SIG-M5 treated with dmso at 0.1 percent for 504 hours (cell line): ENCODE data around the gene FLT3LG.
"Not testable (repeated sequence)": the region's sequence is repeated elsewhere in the genome, so short reads cannot be mapped to it uniquely, and the experiment has no call there.

Source experiments
- DNase-seq: peaks from one replicate; lab custom pipeline; 2025; ENCODE audit not compliant: unreplicated experiment; lab: John Stamatoyannopoulos, UW

FLT3LG gene

DNA sequence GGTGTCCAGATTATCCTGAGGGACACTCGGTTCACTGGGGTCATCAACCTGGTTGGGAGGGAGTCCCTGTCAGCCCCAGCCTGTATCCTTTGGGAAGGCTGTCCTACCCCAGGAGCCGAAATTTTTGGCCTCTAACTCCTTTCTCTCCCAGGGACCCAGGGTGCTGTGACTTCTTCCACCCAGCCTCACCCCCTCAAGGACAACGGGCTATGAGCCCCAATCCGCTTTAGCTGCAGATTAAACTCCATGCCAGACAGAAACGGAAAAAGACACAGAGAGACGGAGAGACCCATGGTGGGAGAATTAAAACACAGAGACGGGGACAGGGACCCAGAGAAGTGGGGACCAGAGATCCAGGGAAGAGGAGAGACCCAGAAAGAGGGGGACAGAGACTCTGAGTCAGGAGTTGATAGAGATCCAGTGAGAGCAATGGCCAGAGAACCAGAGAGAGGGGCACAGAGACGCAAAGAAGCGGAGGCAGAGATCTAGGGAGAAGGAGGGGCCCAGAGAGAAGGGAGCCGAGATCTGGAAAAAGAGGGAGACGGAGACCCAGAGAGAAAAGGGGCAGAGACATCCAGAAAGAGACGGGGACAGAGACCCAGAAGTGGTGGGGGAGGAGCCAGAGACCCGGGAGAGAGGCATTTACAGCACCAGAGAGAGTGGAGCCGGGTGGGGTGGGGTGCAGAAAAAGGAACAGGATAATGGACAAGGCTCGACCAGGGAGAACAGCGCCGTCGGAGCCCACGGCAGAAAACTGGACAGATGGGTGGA, 33.4 kb upstream of the FLT3LG start:
- no peak for DNase-seq

DNA sequence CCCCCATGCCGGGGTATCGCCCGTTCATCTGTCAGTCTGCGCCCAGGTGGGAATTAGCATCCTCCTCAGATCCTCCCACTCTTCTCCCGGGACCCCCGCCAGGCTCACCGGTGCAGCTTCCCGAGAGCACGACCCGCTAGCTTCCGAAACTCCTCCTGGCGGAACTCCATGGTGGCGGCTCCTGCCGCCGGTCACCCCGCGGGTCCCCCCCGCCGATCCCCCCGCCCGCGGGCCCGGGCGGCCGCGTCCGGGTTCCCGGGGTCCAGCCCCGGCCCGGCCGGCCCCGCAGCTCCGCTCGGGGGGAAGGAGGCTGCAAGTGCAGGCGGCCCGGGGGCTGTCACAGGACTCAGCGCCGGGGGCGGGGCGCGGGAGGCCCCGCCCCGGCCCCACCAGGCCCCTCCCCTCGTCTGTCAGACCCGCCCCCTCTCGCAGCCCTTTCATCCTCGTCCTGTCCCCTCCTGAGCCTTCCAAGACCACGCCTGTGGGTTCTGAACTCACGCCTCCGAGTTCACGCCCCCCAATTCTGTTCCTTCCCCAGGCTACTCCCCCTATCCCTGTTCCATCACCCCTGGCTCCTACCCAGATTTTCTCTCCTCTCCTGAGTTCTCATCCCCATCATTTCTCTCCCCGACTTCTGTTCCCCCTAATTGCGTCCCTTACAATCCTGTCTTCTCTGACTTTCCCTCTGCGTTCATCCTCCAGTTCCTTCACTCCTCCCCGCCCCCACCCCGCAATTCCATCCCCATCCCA, 32.6 kb upstream of the FLT3LG start, which contains the start of gene SLC17A7:
SLC17A7 (minus strand) TSS at position 318 of the 750 bp plus-strand sequence; CDS start at position 170, 148 bp downstream.
- DNase-seq: no peak

DNA sequence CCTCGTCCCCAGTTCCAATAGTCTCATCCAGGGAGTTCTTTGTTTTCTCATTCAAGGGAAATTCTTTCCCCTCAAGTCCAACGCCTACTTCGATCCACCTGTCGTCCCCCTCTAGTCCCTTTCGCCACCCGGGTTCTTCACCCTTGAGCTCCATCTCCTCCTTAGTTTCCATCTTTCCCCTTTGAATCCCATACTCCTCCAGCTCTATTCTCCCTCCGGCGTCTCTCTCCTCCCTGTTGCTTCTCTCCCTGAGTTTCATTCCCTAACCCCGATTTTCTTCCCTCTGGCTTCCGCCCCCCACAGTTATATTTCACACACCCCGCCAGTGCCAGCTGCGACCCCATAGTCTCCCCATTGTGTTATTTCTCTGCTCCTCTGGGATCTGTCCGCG, 32.1 kb upstream of the FLT3LG start:
- DNase-seq: no peak

DNA sequence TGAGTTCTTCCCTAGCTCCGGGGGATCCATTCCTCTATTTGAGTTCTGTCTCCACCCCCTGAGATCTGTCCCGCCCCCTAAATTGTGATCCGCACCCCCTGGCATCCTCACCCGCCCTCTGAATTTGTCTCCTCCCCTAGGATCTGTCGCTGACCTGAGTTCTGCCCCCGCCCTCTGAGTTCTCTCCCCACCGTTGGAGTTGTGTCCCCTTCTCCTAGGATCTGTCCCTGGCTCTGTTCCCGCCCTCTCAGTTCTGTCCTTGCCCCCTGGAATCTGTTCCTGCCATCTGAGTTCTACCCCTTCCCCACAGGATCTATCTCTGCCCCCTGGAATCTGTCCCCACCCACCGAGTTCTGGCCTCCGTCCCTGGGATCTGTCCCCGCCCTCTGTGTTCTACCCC, 31.7 kb upstream of the FLT3LG start:
- DNase-seq: no peak

DNA sequence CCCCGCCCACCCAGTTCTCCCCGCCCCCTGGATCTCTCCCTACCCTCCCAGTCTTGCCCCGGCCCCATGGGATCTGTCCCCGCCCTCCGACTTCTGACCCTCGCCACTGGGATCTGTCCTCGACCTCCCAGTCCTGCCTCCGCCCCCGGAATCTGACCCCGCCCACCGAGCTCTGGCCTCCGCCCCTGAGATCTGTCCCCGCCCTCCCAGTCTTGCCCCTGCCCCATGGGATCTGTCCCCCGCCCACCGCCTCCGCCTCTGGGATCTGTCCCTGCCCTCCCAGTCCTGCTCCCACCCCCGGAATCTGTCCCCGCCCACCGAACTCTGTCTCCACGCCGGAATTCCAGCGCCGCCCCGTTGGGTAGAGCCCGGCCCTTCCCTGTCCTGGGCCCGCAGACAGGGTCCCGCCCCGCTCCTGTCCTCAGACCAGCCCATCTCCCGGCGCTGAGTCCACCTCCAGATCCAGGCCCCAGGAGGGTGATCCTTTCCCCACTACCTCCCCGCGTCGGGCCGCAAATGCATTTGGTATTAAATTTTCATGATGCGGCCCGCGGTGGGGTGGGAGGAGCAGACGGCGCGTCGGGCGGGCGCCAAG, 31.1 kb upstream of the FLT3LG start:
- DNase-seq: peak; percentile 58

DNA sequence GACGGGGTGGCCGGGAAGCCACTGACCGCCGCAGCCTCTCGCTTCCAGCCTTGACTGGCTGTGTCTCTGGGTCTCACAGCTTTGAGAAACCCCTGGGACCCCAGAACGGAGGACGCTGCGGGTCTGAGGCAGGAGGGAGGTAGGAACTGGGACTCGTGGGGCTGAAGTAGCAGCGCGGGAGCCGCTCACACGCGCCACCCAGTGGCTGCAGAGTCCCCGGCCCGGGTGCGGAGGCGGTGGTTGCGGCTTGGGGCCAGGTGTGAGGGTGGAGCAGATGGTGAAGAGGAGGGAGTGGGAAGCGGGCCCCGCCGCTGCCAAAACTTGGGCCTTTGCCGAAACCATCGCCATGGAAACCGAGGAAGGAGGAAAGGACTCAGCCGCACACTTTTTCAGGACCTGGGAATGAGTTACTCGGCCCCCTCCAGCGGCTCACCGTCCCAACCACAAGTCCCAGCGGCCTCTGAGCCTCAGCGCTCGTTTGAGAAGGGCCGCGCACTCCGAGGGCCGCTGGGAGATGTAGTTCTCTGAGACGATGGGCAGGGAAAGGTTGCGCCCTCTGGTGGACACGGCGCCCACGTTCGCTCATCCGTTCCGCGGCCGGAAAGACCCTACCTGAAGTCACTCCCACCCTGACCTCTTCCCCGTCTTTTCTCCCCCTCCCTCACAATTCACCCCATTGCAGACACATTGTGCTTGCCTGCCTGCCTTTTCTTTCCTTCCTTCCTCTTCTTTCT, 30.5 kb upstream of the FLT3LG start:
- DNase-seq: peak; percentile 93

DNA sequence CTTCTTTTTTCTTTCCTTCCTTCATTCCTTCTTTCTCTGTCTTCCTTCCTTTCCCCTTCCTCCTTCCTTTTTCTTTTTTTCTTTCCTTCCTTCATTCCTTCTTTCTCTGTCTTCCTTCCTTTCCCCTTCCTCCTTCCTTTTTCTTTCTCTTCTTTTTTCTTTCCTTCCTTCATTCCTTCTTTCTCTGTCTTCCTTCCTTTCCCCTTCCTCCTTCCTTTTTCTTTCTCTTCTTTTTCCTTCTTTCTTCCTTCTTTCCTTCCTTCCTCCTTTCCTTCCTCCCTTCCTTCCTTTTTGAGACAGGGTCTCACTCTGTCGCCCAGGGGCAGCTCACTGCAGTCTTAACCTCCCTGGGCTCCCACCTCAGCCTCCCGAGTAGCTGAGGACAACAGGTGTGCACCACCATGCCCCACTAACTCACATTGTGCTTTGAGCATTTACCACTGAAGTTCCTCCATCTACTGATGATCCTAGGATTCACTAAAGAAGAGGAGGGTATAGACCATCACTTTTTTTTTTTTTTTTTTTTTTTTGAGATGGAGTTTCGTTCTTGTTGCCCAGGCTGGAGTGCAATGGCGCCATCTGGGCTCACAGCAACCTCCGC, 29.8 kb upstream of the FLT3LG start:
- not testable (repeated sequence) for DNase-seq

DNA sequence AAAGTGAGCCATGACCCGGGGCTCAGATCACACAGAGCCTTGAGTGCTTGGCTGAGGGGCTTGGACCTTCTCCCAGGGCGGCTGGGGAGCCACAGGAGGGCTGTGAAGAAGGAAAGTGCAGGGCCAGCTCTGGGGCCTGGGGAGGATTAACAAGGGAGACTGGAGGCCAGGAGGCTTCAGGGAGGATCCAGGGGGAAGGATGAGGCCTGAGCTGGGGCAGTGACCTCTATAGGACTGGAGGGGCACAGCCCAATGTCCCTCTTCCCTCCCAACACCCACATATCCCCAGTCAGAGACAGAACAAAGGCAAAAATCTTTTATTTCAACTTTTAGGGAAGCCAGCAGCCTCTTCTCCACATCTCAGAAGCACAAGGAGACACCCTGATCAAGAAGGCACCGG, 28.0 kb upstream of the FLT3LG start:
- no peak for DNase-seq

DNA sequence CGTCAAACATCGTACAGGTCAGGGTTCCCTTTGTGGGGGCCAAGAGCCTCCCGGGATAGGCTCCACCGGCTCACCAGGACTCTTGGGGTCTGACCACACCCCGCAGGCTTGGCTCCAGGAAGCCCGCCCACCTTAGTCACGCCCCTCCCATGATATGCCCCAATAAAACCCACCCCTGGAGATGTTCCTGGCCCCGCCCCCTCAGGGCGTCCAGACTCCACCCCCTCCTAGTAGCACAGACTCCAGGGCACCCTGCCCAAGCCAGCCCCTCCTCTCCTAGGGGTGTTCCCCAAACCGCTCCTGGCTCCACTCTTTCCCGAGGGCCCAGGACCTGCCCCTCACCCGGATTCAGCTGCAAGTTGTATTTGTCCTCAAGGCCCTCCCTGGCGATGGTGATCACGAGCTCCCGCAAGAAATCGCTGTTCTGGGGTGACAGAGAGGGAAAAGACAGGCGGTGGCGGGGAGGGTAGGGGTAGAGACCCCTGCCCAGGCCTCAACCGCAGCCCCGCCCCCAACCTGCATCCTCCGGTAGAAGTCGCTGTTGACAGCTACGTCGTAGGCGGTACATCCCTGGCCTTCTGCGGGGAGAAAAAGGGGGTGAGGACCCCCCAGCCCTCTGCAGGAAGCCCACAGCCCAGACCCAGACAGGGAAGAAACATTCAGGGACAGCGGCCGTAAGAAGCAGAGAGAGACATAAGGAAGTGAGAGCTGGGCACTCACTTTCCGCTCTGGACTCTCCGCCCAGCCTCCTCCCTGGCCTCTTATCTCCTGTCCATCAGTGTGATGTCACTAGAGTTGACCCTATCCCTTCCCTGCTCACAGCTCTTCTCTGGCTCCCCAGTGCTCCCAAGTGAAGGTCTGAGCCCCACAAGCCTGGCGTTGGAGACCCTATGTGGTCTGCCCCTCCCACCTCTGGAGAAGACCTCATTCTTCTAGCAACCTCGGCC, 26.3 kb upstream of the FLT3LG start:
- no peak for DNase-seq

DNA sequence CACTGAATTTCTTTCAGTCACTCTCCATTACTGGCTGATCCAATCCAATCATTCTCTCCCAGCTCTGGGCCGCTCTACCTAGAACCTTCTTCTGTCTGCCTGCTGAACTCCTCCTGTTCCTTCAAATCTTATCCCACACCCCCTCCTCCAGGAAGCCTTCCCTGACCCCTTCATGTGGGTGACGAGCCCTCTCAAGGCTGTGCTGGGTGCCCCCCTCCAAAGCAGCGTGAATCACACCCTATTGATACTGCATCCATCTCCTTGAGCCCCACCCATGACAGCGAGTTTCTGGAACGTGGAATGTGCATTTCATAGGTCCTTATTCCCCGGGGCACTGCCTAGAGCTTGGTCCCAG, 25.6 kb upstream of the FLT3LG start:
- DNase-seq: no peak

DNA sequence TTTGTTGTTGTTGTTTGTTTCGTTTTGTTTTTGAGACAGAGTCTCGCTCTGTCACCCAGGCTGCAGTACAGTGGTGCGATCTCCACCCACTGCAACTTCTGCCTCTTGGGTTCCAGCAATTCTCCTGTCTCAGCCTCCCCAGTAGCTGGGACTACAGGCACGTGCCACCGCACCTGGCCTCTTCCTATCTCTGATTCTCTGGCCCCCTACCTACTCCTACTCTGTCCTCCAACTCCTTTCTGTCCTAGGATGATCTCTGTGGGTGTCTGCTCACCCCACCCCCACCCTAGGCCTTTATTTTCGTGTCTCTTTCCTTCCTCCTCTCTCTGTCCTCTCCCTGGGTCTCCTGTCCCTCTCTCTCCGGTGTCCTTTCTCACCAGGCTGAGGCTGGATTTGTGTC, 23.6 kb upstream of the FLT3LG start:
- no peak for DNase-seq

DNA sequence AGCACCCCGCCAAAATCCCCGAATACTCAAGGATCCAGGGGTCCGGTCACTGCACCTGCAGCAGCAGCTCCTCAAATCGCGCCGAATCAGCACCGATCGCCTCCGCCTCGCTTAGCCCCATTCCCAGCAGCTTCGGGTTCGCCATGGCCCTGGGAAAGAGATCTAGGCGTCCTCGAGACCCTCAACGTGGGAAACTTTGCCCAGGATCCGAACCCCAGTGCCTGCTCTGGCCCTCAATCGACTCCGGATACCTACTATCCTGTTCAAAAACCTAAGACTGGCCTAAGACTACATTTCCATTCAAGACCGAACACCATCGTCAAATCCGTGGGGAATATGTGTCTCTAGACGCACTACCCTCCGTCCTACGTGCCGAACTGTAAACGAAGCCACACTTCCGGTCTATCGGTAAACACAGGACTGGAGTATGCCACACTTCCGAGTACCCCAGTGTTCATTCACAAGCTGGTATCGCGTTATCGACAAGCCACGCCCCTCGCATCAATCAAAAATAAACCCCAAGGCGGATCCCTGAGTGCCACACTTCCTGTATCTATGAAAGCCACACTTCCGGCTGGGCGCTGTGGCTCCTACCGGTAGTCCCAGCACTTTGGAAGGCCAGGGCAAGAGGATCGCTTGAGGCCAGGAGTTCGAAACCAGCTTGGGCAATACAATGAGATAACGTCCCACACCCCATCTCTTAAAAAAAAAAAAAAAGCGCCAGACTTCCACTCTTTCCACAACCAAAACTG, 22.4 kb upstream of the FLT3LG start, which contains the start of gene PIH1D1:
PIH1D1 (minus strand) TSS at position 385 of the 752 bp plus-strand sequence; CDS start at position 145, 240 bp downstream.
- peak; percentile 100 for DNase-seq

DNA sequence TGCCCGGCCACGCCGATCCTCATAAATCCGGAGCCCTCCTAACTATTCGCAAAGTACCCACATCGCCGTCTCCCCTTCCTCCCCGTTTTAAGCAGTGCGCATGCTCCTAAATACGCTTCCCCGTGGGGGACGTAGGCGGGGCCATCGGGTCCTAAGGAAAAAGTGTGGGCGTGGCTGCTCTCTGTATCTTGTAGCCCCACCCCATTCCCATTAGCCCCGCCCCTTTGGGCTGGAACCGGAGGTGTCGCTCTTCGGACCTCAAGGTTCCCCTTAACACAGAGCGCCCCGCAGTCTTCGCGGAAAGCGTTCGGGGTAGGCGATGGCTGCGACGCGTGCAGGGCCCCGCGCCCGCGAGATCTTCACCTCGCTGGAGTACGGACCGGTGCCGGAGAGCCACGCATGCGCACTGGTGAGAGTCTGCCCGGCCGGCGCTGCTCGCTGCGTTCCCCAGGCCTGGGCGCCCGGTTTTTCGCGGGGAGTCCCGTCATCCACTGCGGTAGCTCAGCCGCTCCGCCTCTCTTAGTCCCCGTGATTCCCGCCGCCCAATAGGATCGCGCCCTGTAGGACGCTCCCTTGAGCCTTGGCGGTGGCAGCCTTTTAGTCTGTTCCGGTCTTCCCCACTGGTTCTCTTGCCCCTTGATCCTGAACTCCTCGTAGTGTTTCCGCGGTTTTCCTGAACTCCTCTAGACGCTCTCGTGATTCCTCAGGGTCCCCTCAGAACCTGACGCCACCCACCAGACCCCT, 20.8 kb upstream of the FLT3LG start, which contains the start of gene ALDH16A1:
ALDH16A1 (plus strand) TSS at position 213 of the 744 bp plus-strand sequence; CDS start at position 320, 107 bp downstream.
- peak; percentile 95 for DNase-seq

DNA sequence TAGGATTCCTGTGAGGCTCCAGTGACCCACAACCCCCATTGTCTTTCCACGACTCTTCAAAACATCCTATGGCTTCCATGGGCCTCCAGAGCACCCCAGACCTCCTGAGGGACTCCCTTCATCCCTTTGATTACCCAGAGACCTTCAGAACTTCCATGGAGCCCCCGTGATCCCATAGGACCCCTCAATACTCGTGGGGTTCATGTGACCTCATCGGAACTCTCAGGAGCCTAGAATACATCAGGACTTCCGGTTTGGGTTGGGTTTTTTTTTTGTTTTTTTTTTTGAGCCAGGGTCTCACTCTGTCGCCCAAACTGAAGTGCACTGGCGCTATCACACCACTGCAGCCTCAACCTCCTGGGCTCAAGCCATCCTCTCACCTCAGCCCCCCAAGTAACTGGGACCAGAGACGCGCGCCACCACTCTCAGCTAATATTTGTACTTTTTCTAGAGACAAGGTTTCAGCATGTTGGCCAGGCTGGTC, 20.2 kb upstream of the FLT3LG start:
- DNase-seq: no peak

DNA sequence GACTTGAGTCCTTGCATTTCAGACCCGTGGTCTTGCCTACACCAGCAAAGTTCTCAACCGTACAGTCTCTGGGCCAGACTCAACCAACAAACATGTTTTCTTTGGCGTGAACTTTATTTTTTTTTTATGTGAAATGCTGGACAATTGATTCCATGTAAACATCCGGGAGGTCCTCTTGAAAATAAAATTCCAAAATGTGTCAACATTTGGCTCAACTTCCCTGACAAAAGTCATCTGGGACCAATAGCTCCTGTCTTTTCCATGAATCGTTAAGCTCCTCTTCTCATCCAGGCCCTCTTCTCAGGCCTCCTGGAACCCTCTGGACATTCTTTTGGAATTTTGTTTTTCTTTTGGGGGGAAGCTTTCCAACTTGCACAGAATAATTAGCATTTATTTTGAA, 18.2 kb upstream of the FLT3LG start:
- DNase-seq: no peak

DNA sequence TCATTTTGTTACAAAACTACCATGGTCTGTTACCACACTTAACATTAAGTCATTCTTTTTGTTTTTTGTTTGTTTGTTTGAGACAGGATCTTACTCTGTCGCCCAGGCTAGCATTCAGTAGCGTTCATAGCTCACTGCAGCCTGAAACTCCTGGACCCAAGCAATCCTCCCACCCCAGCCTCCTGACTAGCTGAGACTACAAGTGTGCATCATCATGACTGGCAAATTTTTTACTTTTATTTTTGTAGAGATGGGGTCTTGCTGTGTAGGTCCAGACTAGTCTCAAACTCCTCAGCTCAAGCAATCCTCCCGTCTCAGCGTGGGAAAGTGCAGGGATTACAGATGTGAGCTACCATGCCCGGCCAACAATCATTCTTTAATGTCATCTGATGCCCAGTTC, 17.7 kb upstream of the FLT3LG start:
- no peak for DNase-seq

DNA sequence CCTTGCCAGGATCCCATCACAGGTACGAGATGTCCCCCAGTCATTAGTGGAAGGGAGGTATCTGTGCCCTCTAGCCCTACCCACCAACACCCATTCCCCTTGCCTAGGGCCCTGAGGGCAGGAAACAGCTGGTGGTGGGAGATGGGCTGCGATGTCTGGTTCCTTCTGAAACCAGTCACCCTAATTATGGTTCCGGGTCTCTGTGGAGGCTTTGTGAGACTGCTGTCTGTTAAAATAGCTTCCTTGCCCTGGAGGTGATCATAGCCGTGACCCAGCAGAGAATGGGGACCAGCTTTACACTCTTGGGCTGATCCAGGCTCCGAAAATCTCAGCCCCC, 15.5 kb upstream of the FLT3LG start:
- no peak for DNase-seq

DNA sequence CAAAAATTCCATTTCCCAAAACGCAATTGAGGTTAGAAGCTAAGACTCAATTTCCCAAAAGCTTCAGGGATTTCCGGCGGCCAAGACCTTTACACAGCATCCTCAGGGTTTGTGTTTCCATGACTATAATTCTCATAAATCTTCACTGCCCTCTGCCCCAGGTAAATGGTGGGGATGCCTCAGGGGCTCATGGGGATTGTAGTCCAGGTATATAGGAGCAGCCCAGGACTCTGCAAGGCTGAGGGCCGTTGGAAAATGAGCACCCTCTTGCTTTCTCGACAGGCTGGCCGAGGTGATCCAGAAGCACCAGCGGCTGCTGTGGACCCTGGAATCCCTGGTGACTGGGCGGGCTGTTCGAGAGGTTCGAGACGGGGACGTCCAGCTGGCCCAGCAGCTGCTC, 14.6 kb upstream of the FLT3LG start:
- no peak for DNase-seq
